SIG-M5 (cell line): Measurements from ENCODE around the gene TESK1.
"Not testable (repeated sequence)": the region's sequence is repeated elsewhere in the genome, so short reads cannot be mapped to it uniquely, and the experiment has no call there.

Experiments used
- DNase-seq: peaks from one replicate; lab custom pipeline; 2025; lab: John Stamatoyannopoulos, UW

Gene TESK1

GRCh38 chr9:35579659-35580227, 25.3 kb upstream of the TESK1 start:
- DNase-seq, result not testable (repeated sequence)

- DNase-seq, result not testable (repeated sequence)
Observed at GRCh38 chr9:35583521-35583920, 21.5 kb upstream of the TESK1 start.

- DNase-seq, result not testable (repeated sequence)
Observed at GRCh38 chr9:35584681-35585080, 20.4 kb upstream of the TESK1 start.

GRCh38 chr9:35588506-35588905, 16.6 kb upstream of the TESK1 start:
- not testable (repeated sequence) for DNase-seq

GRCh38 chr9:35593581-35593980, 11.5 kb upstream of the TESK1 start:
- no peak for DNase-seq

GRCh38 chr9:35594471-35594870, 10.6 kb upstream of the TESK1 start:
- DNase-seq, result no peak

GRCh38 chr9:35596907-35597306, 8.2 kb upstream of the TESK1 start:
- not testable (repeated sequence) for DNase-seq

GRCh38 chr9:35598866-35599590, 6.0 kb upstream of the TESK1 start:
- no peak for DNase-seq

- DNase-seq, result no peak
Observed at GRCh38 chr9:35599763-35600604, 5.1 kb upstream of the TESK1 start.

GRCh38 chr9:35603506-35603985, 1.5 kb upstream of the TESK1 start:
- no peak for DNase-seq

- peak; percentile 84 for DNase-seq
Observed at GRCh38 chr9:35603986-35604577, 980 bp upstream of the TESK1 start.

- no peak for DNase-seq
Observed at GRCh38 chr9:35605351-35606137, 482 bp downstream of the TESK1 start.

GRCh38 chr9:35606138-35606504, 1.1 kb downstream of the TESK1 start:
- DNase-seq, result no peak

- no peak for DNase-seq
Observed at GRCh38 chr9:35606726-35607125, 1.7 kb downstream of the TESK1 start.

- DNase-seq, result no peak
Observed at GRCh38 chr9:35608221-35608620, 3.2 kb downstream of the TESK1 start.

GRCh38 chr9:35609001-35609819, 4.1 kb downstream of the TESK1 start:
- no peak for DNase-seq

GRCh38 chr9:35609820-35610163, 4.7 kb downstream of the TESK1 start:
- DNase-seq, result no peak

GRCh38 chr9:35611230-35611797, 6.3 kb downstream of the TESK1 start:
- no peak for DNase-seq

- DNase-seq, result not testable (repeated sequence)
Observed at GRCh38 chr9:35612066-35612465, 7.0 kb downstream of the TESK1 start.

GRCh38 chr9:35612843-35613242, 7.8 kb downstream of the TESK1 start:
- DNase-seq, result no peak
